ENCODE data around the gene AGBL1.

The AGBL1 gene

DNA sequence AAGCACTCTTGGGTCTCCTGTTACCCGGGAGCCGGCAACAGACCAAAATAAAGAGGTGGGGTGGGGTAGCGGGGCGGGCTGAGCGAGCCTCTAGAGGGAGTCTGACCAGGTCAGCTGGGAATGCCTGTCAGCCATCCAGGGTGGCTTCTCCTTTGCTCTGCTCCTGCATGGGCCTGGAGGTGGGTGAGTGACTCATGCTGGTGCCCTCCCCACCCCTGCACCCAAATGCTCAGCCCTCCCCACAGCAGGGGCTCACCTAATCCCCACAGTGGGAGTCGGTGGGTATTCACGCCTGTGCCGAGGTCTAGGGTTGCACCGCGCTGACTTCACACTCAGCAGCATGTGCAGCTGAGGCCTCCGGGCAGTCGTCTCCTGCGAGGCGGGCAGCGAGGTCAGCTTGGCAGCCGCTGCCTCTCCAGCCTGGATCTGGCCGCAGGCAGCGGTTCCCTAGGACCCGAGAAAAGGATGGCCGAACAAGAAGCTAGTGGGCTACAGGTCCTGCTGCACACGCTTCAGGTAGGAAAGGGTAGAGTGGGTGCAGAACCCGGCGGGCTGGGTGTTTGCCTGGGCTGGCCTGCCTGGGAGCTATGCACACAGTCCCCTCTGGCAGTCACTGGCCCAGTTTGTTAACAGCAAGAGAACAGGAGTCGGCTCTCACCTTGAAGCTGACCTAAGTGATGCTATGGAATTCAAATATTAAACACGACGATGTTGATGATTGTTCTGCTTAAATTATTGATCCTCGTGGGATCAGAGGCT lies at the start of gene AGBL1:
Gene AGBL1, plus strand, starts transcription at position 364 of the 759 bp plus-strand sequence.
- in situ Hi-C loops (cut with MboI; ENCODE audit: low sequenced_read_pairs) = no loop called here

DNA sequence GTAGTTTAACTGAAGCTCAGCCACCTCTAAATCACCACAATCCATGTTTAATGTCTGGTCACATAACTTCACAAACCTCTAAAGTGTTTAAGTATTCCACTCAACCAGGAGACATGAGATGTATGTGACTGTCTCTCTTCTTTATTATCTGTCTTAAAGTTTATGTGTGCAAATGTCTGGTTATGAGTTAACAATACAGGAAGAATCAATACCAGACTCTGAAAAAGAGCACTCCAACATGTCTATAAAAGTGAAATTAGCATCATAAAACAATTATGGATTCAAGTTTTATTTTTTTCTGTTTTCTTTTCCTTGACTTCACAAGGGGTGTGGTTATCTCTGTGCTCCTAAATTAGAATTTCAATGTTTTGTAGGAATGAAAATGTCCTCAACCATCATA lies 44.8 kb upstream of the AGBL1 start:
- in situ Hi-C loops (cut with MboI; ENCODE audit: low sequenced_read_pairs) = no loop called here

DNA sequence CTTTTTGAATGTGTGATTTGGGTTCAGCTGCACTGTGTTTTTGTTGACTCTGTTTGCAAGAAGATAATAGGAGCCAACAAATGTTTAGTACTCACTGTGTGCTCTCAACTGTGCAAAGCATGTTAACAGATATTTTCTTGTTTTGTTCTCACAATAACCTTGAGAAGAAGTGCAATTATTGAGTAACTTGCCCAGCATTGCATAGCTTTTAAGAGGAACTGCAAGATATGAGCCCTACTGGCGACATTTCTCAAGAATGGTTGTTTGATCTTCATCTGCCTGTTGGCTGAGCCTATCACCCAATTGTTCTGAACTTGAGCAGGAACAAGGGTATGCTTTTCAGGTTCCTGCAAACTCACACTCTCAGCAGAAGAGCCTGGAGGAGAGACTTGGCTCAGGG lies 43.4 kb upstream of the AGBL1 start:
- in situ Hi-C loops (cut with MboI; ENCODE audit: low sequenced_read_pairs) = no loop called here

DNA sequence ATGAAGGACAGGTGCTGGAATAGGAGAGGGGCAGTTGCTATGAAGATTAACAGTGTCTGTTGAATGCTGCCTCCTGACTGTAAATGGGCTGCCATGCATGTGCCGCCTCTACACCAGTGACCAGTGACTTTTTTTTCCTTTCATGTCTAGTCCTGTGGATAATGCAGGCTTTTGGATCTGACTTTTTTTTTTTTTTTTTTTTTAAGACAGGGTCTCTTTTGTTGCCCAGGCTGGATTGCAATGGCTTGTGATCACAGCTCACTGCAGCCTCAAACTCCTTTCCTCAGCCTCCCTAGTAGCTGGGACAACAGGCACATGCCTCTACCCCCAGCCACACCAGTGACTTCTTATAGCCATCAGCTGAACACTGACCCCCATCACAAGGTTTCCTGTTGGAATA lies 41.2 kb upstream of the AGBL1 start:
- in situ Hi-C loops (cut with MboI; ENCODE audit: low sequenced_read_pairs) = no loop called here

DNA sequence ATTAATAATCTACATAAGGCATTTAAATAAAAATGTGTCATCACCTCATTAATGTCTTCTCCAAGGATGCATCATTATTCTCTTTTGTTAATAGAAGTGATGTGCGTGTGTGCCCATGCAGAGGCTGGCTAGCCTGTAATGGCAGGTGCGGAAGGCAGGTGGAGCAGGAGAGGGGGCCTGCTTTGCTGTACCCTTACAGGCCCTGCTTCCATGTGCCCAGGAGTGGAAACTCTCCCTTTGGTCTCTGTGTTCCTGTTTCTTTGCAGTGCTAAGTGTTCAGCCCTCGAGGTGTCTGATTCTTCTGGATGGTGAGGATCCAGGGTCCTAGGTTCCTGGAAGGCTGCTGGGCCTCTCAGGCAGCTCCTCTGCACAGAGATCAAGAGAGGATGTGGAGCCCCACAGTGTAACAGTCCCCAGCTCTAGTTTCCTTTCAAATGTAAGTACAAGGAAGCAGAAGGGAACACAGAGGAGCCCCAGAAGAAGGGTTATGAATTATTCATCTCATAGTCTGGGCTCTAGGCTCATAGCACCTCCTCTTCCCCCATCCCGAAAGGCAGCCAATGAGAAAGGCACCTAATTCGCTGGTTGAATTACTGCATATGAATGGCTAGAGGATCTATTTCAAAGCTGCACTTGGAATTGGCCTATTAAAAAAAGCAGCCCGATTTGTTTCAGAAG lies 39.2 kb upstream of the AGBL1 start:
- in situ Hi-C loops (cut with MboI; ENCODE audit: low sequenced_read_pairs) = no loop called here

DNA sequence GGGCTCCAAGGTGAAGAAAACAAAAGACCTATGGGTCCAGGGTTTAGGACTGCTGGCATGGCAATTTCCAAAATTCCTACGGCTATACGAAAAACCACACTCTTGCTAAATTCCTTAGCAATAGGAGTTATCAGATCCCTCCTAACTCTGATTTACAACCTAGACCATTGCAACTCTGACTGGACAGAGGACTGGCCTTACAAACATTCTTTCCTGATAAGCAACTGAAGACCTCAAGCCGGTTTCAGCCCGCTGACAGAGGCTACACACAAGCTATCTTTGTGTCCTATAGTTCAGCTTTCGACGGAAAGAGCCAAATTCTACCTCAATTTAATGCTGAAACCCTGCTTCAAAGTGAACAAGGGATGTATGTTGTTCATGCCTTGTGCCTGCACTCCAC lies 38.3 kb upstream of the AGBL1 start:
- in situ Hi-C loops (cut with MboI; ENCODE audit: low sequenced_read_pairs) = no loop called here

DNA sequence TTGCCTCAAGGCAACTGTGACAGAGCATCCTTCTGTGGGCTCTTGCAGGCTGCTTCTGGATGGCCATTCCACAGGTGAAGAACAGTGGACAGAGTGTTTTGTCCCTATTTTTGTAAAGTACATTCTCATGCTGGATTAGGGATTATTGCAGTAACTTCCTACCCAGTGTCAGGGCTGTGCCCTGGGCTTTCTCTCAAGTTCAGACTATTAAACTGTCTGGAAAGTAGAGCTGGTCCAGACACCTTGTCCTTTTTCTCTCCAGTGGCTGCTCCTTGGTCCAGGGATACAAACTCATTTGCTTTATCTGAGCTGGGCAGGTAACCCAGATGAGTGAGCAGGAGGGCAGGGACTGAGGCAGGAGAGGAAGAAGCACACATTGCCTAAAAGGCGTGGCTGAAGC lies 37.4 kb upstream of the AGBL1 start:
- in situ Hi-C loops (cut with MboI; ENCODE audit: low sequenced_read_pairs) = no loop called here

DNA sequence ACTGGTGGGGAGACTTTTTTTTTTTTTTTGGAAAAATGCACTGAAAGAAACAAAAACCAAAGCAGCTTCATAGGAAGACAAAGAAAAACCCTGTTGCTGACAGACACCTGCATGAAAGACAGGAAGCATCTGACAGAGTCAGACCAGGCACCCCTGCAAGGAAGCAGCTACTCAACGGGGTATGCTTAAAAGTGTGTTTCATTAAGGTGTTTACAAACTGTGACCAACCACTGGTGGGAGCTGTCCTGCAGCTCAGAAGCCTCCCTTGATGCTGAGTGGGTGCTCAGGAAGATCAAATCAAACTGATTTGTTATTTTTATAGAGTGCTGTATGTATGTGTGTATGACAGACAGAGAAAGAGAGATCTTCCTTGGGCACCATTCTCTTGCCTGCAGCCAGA lies 34.7 kb upstream of the AGBL1 start:
- in situ Hi-C loops (cut with MboI; ENCODE audit: low sequenced_read_pairs) = no loop called here

DNA sequence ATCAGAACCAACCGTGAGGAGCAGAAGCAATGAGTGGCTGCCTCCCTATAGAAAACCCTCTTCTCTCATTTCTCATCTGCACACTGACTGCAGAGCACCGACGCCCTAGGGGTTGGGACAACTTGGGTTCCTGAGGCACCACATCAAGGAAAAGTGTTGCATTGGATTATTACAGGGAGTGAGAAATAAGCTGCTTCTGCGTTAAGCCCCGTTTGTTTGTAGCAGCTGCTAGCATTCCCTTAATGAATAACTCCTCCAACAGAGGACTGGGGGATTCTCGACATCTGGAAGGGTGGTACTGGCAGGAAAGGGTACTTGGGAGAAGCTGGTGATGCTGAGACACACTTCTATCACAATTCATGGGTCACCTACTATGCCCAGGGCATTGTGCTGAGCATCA lies 25.3 kb upstream of the AGBL1 start:
- in situ Hi-C loops (cut with MboI; ENCODE audit: low sequenced_read_pairs) = no loop called here

DNA sequence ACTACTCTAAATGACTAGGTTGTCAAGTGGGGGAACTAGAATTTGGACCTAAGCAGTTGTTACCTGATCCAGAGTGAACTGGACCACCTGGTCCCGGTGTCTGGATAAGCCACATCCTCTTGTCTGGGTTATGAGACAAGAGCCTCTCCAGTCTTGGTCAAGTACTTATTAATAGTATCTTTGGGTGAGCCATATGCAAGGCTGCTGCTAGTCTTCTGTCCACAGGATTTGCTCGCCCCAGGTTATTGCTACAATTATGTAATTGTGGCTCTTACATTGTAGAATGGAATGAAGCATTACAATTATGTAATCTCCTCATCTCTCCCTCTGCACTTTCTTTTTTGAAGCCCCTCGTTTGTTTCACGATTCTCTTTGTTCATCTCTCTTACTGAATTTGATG lies 24.0 kb upstream of the AGBL1 start:
- in situ Hi-C loops (cut with MboI; ENCODE audit: low sequenced_read_pairs) = no loop called here

DNA sequence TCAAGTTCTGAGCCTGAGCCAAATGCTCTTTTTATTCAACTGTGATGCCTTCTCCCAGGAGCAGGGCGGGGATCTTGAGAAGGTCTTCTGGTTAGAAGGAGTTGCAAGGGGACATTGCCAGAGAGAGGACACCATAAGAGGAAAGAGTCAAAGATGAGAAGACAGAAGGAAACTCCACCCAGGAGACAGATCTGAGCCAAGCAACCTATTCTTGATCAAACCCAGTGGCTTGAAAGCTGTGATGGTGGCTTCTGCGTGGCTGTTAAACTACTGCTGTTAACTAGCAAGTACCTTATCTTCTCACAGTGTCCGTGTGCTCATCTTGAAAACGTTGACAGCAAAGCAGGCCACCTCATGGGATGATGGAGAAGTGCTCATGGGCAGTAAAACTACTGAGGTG lies 19.8 kb upstream of the AGBL1 start:
- in situ Hi-C loops (cut with MboI; ENCODE audit: low sequenced_read_pairs) = no loop called here

DNA sequence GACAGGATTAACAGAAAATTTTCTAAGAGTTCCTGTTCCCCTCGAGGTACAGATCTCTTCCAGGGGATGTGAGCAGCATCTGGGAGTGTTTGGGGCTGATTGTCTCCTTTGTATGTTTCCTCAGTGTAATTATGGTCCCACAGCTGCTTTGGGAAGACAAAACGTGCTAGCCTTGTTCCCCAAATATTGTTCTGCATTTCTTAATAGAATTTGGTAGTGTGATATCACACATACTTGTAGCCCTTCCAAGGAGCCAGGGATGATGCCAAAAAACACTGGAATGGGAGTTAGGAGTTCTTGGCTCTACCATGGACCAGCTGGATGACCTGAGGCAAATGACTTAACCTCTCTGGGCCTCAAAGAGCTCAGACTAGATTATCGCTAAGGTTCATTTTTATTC lies 19.0 kb upstream of the AGBL1 start:
- in situ Hi-C loops (cut with MboI; ENCODE audit: low sequenced_read_pairs) = no loop called here

DNA sequence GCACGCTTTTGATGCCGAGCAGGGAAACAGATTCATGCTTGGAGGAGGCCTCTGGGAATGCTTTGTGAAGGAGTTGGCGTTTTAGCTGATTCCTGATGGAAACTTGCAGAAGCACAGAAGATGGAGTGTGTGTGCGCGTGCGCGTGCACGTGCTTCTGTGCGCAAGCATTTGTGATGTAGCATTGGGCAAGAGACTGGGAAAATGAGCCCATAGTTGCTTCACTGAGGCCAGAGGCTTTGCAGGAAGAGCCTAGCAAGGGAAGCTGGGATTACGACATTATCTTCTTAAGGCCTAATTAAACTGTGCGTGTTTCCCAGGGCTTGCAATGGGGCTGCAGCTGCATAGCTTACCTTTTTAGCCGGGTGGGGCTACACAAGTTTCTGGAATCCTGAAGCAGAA lies 18.1 kb upstream of the AGBL1 start:
- in situ Hi-C loops (cut with MboI; ENCODE audit: low sequenced_read_pairs) = no loop called here

DNA sequence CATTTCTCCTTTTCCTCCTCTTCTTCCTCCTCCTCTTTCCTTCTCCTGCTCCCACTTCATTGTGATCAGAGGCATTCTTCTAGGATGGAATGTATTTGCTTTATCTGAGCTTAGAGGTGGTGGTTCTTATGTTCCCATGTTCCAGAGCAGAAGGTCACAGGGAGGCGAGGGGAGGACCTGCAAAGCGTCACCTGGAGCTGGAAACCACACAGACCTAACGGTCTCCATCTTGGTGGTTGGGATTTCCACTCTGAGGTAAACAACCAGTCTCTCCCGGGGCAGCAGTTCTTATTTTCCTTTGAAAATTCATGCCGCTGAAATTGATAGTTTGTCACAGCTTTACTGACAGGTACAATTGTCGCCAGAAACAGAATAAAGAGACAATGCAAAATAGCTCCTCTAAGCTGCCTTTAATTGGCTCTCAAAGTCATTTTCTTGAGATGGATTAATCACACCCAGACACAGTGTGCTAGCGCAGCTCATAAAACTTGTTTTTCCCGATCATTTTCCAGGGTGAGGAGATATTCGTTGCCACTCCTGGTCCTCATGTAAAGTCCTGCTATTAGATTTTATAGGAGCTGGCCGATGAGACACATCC lies 16.9 kb upstream of the AGBL1 start:
- in situ Hi-C loops (cut with MboI; ENCODE audit: low sequenced_read_pairs) = no loop called here

DNA sequence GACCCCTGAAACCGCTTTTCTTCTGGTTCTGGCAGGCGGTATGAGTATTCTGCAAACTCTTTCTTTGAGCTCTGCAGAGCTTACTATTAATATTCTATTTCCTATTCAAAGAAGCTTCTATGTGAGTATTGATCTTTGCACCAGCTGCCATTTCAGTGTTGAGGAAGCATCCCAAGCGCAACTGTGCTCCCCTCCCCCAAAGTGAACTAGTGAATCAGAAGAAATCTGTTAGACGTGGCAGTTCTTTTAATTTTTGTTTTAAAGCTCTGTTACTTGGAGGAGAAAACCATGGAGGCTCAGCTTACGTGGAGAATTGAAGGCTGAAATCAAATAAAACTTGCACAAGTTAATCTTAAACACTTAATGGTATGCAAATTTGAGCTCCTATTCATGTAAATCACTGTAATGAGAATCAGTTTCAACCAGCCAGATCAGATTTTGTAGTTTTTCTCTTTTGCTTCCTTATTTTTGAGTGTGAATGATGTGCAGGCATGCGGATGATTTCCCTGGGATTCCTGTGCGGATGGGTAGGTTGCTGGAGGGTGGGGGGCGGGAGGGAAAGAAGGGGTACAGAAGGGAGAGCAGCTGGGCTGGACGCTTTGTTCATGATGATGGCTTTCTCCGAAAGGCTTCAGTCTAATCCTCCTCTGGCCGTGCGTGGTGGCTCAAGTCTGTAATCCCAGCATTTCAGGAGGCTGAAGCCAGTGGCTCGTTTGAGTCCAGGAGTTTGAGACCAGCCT lies 16.1 kb upstream of the AGBL1 start:
- in situ Hi-C loops (cut with MboI; ENCODE audit: low sequenced_read_pairs) = no loop called here

DNA sequence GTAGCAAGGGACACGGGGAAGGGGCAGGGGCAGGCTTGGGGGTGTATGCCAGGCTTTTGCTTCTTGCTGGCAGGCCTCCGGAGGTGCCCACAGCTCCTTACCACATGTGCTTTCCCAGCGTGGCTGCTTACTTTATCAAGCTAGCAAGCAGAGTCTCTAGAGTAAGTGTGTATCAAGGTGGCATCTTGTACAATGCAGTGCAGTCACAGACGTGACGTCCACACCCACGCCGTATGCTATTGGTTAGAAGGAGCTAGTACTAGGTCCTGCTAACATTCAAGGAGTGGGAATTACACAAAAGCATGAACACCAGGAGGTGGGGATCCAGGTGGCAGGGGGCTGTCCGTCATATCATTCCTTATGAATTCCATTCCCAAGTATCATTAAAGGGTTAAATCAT lies 15.3 kb upstream of the AGBL1 start:
- in situ Hi-C loops (cut with MboI; ENCODE audit: low sequenced_read_pairs) = no loop called here

DNA sequence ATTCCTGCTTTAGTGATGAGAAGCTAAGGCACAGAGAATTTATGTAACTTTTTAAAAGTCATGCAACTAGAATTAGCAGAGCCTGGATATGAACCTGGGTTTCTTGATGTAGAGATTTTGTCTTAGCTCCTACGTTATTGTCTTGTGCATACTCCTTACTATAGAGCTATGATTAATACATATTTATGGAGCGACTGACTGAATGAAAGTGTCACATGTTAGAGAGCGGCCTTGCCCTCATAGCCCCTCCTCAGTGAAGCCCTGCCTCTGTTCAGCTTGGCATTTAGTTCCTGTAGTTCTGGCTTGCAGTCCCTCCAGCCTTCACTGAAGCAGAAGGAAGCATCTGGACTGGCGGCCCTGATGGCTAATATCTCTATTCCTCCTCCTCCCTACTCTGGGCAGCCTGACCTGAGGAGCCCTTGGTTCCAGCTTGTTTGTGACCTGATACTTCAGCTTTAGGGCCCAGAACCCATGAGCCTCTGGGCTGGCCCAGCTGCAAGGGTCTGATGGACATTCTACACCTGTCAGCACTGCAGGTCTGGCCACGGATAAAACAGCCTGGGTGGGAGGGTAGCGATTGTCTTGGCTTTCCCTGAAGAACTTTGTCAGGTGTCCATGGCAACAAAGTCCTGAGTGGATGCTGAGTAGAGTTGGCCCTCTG lies 13.4 kb upstream of the AGBL1 start:
- in situ Hi-C loops (cut with MboI; ENCODE audit: low sequenced_read_pairs) = no loop called here

DNA sequence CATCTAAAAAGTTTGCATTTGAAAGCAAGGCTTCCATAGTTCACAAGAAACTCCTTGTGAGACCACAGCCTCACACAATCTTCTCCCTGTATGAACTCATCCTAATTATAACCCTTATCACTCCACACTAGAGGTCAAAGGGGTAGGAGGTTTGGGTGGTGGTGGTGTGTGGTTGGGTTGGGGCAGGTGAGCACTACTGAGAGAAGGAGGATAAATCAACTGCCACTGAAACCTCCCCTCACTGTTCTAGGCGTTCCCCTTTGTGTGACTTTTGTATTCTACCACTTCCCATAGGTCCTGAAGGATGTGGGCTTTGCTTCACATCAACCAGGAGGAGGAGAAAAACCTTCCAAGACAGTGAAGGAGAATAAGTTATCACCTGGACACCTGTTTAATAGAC lies 6.4 kb upstream of the AGBL1 start:
- in situ Hi-C loops (cut with MboI; ENCODE audit: low sequenced_read_pairs) = no loop called here

DNA sequence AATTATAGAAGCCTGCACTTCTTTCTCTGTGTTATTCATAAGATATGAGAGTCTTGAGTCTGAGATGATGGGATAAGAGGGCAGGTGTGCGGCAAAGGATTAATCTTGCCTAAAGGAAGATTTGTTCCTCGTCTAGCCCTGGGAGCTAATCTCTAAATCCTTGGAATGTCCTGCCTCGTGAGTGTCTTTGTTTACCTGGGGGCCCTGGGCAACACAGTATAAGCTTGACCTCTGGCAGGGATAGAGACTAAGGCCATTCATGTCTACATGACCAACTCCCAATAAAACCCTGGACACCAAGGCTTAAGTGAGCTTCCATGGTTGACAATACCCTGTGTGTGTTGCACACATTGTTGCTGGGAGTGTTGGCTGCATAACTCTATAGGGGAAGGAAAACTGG lies 3.2 kb upstream of the AGBL1 start:
- in situ Hi-C loops (cut with MboI; ENCODE audit: low sequenced_read_pairs) = no loop called here

DNA sequence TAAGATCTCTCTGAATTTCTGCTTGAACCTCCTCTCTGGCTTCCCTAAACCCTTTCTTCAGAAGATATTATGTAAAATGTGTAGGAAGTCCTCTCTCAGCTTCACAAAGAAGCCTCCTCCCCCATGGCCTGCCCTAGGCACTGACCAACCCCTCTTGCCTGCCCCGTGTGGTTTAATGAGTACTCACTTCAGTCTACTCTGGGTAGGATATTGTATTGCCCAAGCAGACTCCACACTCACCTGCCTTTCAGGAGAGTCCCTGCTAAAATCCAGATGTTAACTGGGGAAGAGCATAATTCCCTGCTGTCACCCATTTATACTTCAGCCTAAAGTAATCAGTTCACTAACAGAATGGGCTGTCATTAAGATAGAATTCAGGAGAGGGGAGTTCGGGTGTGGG lies 2.6 kb upstream of the AGBL1 start:
- in situ Hi-C loops (cut with MboI; ENCODE audit: low sequenced_read_pairs) = no loop called here

DNA sequence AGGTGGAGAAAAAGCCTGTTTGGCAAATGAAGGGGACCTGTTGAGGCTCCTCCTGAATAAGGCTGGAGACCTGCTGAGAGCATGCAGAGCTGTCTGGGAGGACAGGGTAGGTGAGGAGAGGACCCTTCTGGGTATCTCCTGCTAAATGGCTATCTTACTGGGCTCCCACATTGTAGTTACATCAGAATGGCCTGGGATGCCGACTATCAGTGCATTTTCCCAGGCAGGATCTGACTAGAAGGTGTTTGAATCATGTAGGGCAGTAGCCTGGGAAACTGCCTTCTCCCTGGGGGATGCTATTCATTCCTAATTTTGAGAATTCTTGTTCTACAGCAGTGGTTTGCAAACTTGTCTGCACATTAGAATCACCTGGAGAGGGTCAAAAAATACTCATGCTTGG lies 631 bp downstream of the AGBL1 start:
- in situ Hi-C loops (cut with MboI; ENCODE audit: low sequenced_read_pairs) = no loop called here
